Coronary artery (tissue), 2 donors: ENCODE measurements around the gene GALNT14.

Experiments used
- DNase-seq: peaks from one replicate; pipeline ENCODE4 v3.0.0-alpha.2; 2017; ENCODE audit warnings: low spot score
- H3K27ac ChIP-seq, 2 donors: fragments of 200-600 bp; sonication (generic); one replicate each; pipeline ENCODE4 v1.5.1; 2016 to 2019
- H3K4me3 ChIP-seq: fragments of 200-600 bp; sonication (generic); 2 replicates; pipeline ENCODE4 v1.5.1; 2016; ENCODE audit warnings: mild to moderate bottlenecking, moderate library complexity
- CTCF ChIP-seq: fragments of 200-600 bp; sonication (generic); IDR thresholded peaks from one replicate; pipeline ENCODE4 v1.5.1; 2019; ENCODE audit warnings: antibody characterized with exemption

The GALNT14 gene

GRCh38 chr2:31018280-31018679, 120.0 kb downstream of the GALNT14 start:
- Histone ChIP-seq H3K27ac (no peak overlapping the region), H3K4me3 (no peak overlapping the region)
- DNase-seq, result no peak
- no peak for TF ChIP-seq CTCF

- DNase-seq, result no peak
- Histone ChIP-seq H3K27ac (no peak overlapping the region), H3K4me3 (no peak overlapping the region)
- TF ChIP-seq CTCF, result no peak
Observed at GRCh38 chr2:31016648-31017047, 121.6 kb downstream of the GALNT14 start.

DNA sequence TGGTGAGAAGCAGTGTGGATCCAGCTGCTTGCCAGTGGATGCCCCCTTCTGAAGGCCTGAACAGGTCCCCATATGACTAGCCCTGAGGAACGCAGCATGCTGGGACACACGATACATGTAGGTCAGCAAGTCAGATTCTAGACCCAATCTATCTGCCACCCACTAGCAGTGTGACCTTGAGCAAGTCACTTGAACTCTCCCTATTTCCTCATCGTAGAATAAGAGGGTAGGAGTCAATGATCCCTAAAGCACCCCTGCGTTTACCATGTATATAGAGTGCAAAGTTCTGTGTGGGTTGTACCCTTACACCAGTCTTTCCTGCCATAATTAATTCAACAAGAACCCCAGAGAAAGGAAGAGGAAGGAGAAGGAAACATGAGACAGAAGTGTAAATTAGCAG, 123.7 kb downstream of the GALNT14 start:
- TF ChIP-seq CTCF, result no peak
- Histone ChIP-seq H3K27ac (no peak overlapping the region), H3K4me3 (no peak overlapping the region)
- DNase-seq, result no peak

GRCh38 chr2:31013301-31013700, 124.9 kb downstream of the GALNT14 start:
- DNase-seq, result no peak
- no peak overlapping the region for H3K27ac ChIP-seq
- no peak overlapping the region for H3K4me3 ChIP-seq

DNA sequence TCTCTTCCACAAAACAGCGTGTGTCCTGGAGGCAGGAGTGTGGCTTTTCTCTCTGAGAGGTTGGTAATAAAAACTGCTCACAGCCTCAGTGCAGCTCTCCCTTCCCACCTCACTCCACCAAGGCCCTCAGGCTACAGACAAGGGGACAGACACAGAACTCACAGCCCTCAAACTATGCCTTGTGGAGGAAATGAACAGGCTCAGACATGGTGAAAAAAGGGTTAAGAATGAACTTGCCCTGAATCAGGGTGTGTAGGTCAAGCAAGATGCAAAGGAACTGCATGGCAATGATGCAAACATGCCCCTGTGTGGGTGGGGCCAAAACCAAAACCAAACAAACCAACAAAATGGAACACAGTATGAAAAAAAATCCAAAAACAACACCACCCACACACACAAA, 125.8 kb downstream of the GALNT14 start:
- no peak for TF ChIP-seq CTCF
- Histone ChIP-seq H3K4me3 (no peak overlapping the region), H3K27ac (no peak overlapping the region)
- no peak for DNase-seq

More at GRCh38 chr2:31013301-31013700, 124.9 kb downstream of the GALNT14 start:
- TF ChIP-seq CTCF, result no peak

DNA sequence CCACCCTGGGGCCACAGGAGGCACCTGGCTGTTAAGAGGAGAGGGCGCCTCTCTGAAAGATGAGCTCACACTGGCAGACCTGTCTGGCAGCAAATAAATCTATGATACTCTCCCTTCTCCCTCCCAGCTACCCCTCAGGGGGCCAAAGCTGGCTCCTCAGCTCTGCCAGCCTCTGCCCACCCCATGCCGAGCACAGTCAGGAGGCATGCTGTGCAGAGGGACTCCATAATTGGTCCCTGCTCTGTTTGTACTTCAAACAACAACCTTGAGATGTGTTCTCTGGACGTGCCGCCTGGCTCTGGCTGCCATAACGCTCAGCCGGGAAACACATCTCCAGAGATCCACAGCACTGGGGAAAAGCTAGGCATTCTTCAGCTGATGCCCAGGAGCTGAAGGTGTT, 126.7 kb downstream of the GALNT14 start:
- Histone ChIP-seq H3K27ac (no peak overlapping the region), H3K4me3 (no peak overlapping the region)
- no peak for DNase-seq
- no peak for TF ChIP-seq CTCF

- H3K27ac ChIP-seq, result no peak overlapping the region
- DNase-seq, result no peak
- no peak for TF ChIP-seq CTCF
- no peak overlapping the region for H3K4me3 ChIP-seq
Observed at GRCh38 chr2:31008561-31009114, 129.6 kb downstream of the GALNT14 start.
